Right lobe of liver (tissue), 4 donors: Measurements from ENCODE around the gene PLA2R1.

ENCODE experiments used
- CTCF ChIP-seq, 4 donors: fragments of 200-600 bp in 3 of 4; fragments of 450-650 bp in 1 of 4; IDR thresholded peaks; one replicate each; pipeline versions ENCODE4 v1.5.1 to v1.8.0; 2016 to 2022; ENCODE audit warnings: antibody characterized with exemption in 4 of 4, mild to moderate bottlenecking in 2 of 4
- POLR2A ChIP-seq: fragments of 450-650 bp; IDR thresholded peaks from one replicate; pipeline ENCODE4 v1.6.1; 2017; ENCODE audit warnings: antibody characterized with exemption, mild to moderate bottlenecking
- donor health status: DM: no; HTN: no; CAD: no.
- donor health status: DM: no; HTN: no; CAD: no.
- donor health status: DM: no; HTN: yes; CAD: no.

- TF ChIP-seq CTCF (IDR thresholded peaks at IDR 0.05): no peak
- TF ChIP-seq POLR2A: no peak
Observed at GRCh38 chr2:160051371-160051800, 11.0 kb downstream of the PLA2R1 start.
